Bronchial epithelial cell (primary cell): Measurements from ENCODE around the gene MYO7A. TPM values are rescaled to one million over a fixed set of nuclear protein-coding genes. Genes with fewer than 3 reads are reported as not detected.

Source experiments
- DNase-seq: peaks from one replicate; pipeline ENCODE4 v3.0.0-alpha.2; 2010; ENCODE audit warnings: low read depth
- FAIRE-seq: peaks from 2 replicates; lab custom pipeline; 2011; peaks lifted over from hg19 to GRCh38; lab: Jason Lieb, UNC
- H3K27me3 ChIP-seq: 2 replicates; pipeline ENCODE4 v1.5.1; 2011; ENCODE audit warnings: low read length; ENCODE audit not compliant: control insufficient read depth, insufficient read depth
- H3K36me3 ChIP-seq: 2 replicates; pipeline ENCODE4 v1.5.1; 2011; ENCODE audit warnings: low read length; ENCODE audit not compliant: control insufficient read depth, insufficient read depth
- H3K4me3 ChIP-seq: 2 replicates; pipeline ENCODE4 v1.5.1; 2011; ENCODE audit warnings: mild to moderate bottlenecking, low read depth, low read length, control low read depth
- total RNA-seq: library from RNA; depleted of rRNA; stranded (reverse); fragments of >200 nt; gene quantifications from 2 replicates; pipeline ENCODE4 v1.2.1, GENCODE V29; 2014
- TF ChIP-seq, protein P1 (sequence below): IDR thresholded peaks from 2 replicates; pipeline ENCODE4 v1.5.1; 2011; ENCODE audit warnings: mild to moderate bottlenecking, moderate library complexity, low read length, control low read depth, inconsistent platforms; ENCODE audit not compliant: insufficient read depth, severe bottlenecking

Gene MYO7A
- total RNA-seq, 1 donor from 2014 or later: under 0.01 TPM

GRCh38 chr11:77124488-77124887 is 3.6 kb upstream of the MYO7A start:
- Histone ChIP-seq H3K27me3 (no peaks in the 10 kb centered on the region), H3K36me3 (no peaks in the 10 kb centered on the region), H3K4me3 (no peak overlapping the region)
- no peak for DNase-seq
- TF ChIP-seq, protein P1, sequence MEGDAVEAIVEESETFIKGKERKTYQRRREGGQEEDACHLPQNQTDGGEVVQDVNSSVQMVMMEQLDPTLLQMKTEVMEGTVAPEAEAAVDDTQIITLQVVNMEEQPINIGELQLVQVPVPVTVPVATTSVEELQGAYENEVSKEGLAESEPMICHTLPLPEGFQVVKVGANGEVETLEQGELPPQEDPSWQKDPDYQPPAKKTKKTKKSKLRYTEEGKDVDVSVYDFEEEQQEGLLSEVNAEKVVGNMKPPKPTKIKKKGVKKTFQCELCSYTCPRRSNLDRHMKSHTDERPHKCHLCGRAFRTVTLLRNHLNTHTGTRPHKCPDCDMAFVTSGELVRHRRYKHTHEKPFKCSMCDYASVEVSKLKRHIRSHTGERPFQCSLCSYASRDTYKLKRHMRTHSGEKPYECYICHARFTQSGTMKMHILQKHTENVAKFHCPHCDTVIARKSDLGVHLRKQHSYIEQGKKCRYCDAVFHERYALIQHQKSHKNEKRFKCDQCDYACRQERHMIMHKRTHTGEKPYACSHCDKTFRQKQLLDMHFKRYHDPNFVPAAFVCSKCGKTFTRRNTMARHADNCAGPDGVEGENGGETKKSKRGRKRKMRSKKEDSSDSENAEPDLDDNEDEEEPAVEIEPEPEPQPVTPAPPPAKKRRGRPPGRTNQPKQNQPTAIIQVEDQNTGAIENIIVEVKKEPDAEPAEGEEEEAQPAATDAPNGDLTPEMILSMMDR: no peak
- no peak for FAIRE-seq

- no peaks in the 10 kb centered on the region for H3K27me3 ChIP-seq
- DNase-seq: no peak
- H3K4me3 ChIP-seq: no peak overlapping the region
- FAIRE-seq: no peak
- H3K36me3 ChIP-seq: no peaks in the 10 kb centered on the region
- TF ChIP-seq, protein P1: no peak
Measured at GRCh38 chr11:77125191-77125590, 2.9 kb upstream of the MYO7A start.

DNA sequence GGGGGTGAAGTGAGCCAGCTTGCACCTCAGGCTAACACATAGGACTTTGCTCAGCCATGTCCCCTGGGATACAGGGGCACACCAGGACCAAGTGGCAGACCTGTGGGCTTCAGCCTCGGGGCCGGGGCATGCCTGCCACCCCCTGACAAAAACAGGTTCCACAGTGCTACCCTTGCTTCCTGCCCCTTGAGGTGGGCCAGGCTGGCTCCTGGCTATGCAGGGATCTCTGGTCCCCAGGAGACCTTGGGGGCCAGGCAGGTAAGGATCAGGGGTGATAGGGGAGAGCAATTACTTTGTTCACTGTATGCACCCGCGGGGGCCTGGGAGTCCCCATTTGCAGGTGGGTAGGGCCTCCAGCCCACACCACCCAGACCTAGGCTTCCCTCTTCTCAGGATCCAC is 2.4 kb upstream of the MYO7A start:
- TF ChIP-seq, protein P1: no peak
- Histone ChIP-seq H3K27me3 (no peaks in the 10 kb centered on the region), H3K36me3 (no peaks in the 10 kb centered on the region), H3K4me3 (no peak overlapping the region)
- DNase-seq (no peak), FAIRE-seq (no peak)

GRCh38 chr11:77126156-77126775 is 1.8 kb upstream of the MYO7A start:
- DNase-seq (no peak), FAIRE-seq (no peak)
- H3K36me3 ChIP-seq: no peaks in the 10 kb centered on the region
- H3K27me3 ChIP-seq: no peaks in the 10 kb centered on the region
- TF ChIP-seq, protein P1: no peak
- no peak overlapping the region for H3K4me3 ChIP-seq

DNA sequence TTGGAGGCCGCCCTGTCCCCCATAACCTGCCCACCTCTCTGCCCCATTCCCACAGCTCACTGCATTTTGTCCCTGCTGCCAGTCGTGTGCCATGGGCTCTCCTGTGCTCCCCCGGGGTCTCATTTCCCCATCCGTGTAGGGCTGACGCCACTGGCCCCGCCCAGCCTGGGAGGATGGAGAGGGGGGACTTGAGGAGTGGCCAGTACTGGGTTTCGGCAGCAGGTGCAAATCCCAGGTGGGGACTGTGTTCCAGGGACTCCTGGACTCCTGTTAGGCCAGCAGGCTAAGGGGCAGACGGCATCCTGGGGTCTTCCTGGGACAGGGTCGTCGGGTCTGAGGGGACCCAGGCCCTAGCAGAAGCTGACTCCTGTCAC is 1.2 kb upstream of the MYO7A start:
- H3K4me3 ChIP-seq: no peak overlapping the region
- no peaks in the 10 kb centered on the region for H3K36me3 ChIP-seq
- no peak for DNase-seq
- no peak for FAIRE-seq
- H3K27me3 ChIP-seq: no peaks in the 10 kb centered on the region
- TF ChIP-seq, protein P1: no peak
